A673 (cell line): ENCODE measurements around the gene ANK2. TPM values are rescaled to one million over a fixed set of nuclear protein-coding genes. Genes with fewer than 3 reads are reported as not detected.

Experiments
- BruUV-seq: library from RNA; stranded (reverse); fragments of 400-500 nt; replicated peaks from 2 replicates; lab custom pipeline; 2021; lab: Mats Ljungman, UMichigan
- CTCF ChIA-PET: fragments of 300-600 bp; sonication (Branson Sonifier 250); formaldehyde crosslinking; loops from one replicate; lab custom pipeline; 2022; ENCODE audit warnings: antibody characterized with exemption; lab: Charles Lee
- POLR2A ChIA-PET: fragments of 300-600 bp; sonication (Branson Sonifier 250); formaldehyde crosslinking; loops from one replicate; lab custom pipeline; 2022; ENCODE audit warnings: antibody characterized with exemption; ENCODE audit not compliant: low non-redundant PET; lab: Charles Lee
- DNase-seq: peaks from one replicate; pipeline ENCODE4 v3.0.0-alpha.2; 2015; ENCODE audit warnings: low spot score
- H3K27ac ChIP-seq: fragments of 200-600 bp; sonication (generic); 2 replicates; pipeline ENCODE4 v1.5.1; 2016; ENCODE audit warnings: mixed run types, low read depth, mild to moderate bottlenecking, mixed read lengths, antibody characterized with exemption, low read length; ENCODE audit not compliant: poor library complexity, severe bottlenecking
- H3K27me3 ChIP-seq: fragments of 200-600 bp; sonication (generic); replicated peaks from 2 replicates; pipeline ENCODE4 v1.6.1; 2017; ENCODE audit warnings: mixed run types, low read depth, mild to moderate bottlenecking, mixed read lengths, antibody characterized with exemption, low read length; ENCODE audit not compliant: insufficient read depth, poor library complexity
- H3K36me3 ChIP-seq: fragments of 200-600 bp; sonication (generic); 2 replicates; pipeline ENCODE4 v1.6.1; 2016; ENCODE audit warnings: mixed run types, mild to moderate bottlenecking, mixed read lengths, antibody characterized with exemption, low read length; ENCODE audit not compliant: insufficient read depth, poor library complexity, severe bottlenecking
- H3K4me1 ChIP-seq: fragments of 200-600 bp; sonication (generic); 2 replicates; pipeline ENCODE4 v1.6.1; 2017; ENCODE audit warnings: mixed run types, mild to moderate bottlenecking, mixed read lengths, antibody characterized with exemption, low read length; ENCODE audit not compliant: insufficient read depth, poor library complexity, severe bottlenecking
- H3K4me3 ChIP-seq: fragments of 200-600 bp; sonication (generic); 2 replicates; pipeline ENCODE4 v1.5.1; 2016; ENCODE audit warnings: low read depth, mixed run types, mild to moderate bottlenecking, mixed read lengths, low read length; ENCODE audit not compliant: poor library complexity, severe bottlenecking
- H3K9me3 ChIP-seq: fragments of 200-600 bp; sonication (generic); 2 replicates; pipeline ENCODE4 v1.6.1; 2016; ENCODE audit warnings: mixed run types, low read depth, mild to moderate bottlenecking, mixed read lengths, antibody characterized with exemption, low read length; ENCODE audit not compliant: poor library complexity, severe bottlenecking
- EZH2 ChIP-seq: fragments of 200-600 bp; sonication (generic); IDR thresholded peaks from 2 replicates; pipeline ENCODE4 v1.6.1; 2017; ENCODE audit warnings: borderline replicate concordance, low read depth, mild to moderate bottlenecking, mixed read lengths, antibody characterized with exemption, low read length; ENCODE audit not compliant: poor library complexity, severe bottlenecking
- intact Hi-C: fragments of 100-400 bp; cut with micrococcal nuclease; formaldehyde crosslinking; loops from one replicate; pipeline ENCODE4 v1.10.0; 2022; ENCODE audit not compliant: unreplicated experiment
- total RNA-seq: library from RNA; stranded (reverse); gene quantifications from 2 replicates; pipeline ENCODE4 v1.2.3, GENCODE V29; 2021
- TF ChIP-seq, protein P1 (sequence below): fragments of 300-800, 200-600 bp; sonication (generic); conservative IDR thresholded peaks from 2 replicates; pipeline ENCODE4 v1.5.1; 2017; ENCODE audit warnings: low read depth, mild to moderate bottlenecking, antibody characterized with exemption, low read length, moderate library complexity, mixed read lengths

Gene ANK2
- total RNA-seq, 1 experiment from 2014 or later, result 12.7 TPM

DNA sequence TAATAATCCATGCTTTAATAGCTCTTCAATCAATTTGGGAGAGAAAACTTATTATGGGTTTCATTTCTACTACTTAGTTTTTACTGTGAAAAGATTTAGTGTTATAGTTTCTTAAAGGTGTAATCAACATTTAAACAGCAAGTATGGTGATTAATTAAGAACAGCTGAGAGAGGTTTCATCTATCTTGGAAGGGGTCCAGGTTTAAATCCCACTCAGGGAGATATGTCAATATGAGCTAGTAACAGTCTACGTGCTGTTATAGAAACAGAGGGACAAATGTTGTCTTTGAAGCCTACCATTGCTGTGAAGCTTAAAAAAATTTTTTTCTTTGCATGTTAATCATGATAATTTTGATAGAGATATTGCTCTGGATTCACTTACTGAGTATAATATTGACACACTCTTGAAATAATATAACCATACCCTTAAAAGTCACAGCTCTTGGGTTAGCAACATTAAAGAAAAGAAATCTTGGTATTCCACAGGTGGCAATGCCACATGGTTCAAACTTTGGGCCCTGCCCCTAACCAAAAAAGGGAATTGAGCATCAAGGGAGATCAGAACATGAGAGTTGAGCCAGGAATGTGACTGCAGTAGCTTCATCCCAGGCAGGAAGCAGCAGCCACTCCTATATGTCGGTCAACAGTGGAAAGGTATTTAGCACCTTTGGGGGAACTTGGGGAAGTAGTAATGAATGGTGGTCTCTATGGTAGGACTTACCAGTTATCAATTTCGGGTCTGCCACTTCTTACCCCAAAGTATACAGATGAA is 107.8 kb downstream of the ANK2 start:
- DNase-seq, result no peak
- ChIA-PET CTCF (no interaction called here), POLR2A (no interaction called here)
- H3K27me3 ChIP-seq, result no peaks in the 10 kb centered on the region
- no peak overlapping the region for H3K27ac ChIP-seq
- intact Hi-C loops, result no loop called here
- H3K36me3 ChIP-seq, result no peaks in the 10 kb centered on the region
- H3K9me3 ChIP-seq, result no peaks in the 10 kb centered on the region
- no TSS peak for BruUV-seq
- H3K4me3 ChIP-seq, result no peak overlapping the region
- no peaks in the 10 kb centered on the region for H3K4me1 ChIP-seq
- TF ChIP-seq EZH2, result no peak
- TF ChIP-seq, protein P1, sequence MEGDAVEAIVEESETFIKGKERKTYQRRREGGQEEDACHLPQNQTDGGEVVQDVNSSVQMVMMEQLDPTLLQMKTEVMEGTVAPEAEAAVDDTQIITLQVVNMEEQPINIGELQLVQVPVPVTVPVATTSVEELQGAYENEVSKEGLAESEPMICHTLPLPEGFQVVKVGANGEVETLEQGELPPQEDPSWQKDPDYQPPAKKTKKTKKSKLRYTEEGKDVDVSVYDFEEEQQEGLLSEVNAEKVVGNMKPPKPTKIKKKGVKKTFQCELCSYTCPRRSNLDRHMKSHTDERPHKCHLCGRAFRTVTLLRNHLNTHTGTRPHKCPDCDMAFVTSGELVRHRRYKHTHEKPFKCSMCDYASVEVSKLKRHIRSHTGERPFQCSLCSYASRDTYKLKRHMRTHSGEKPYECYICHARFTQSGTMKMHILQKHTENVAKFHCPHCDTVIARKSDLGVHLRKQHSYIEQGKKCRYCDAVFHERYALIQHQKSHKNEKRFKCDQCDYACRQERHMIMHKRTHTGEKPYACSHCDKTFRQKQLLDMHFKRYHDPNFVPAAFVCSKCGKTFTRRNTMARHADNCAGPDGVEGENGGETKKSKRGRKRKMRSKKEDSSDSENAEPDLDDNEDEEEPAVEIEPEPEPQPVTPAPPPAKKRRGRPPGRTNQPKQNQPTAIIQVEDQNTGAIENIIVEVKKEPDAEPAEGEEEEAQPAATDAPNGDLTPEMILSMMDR, result no peak

- no peak overlapping the region for H3K27ac ChIP-seq
- no TSS peak for BruUV-seq
- H3K4me1 ChIP-seq, result no peaks in the 10 kb centered on the region
- no peak overlapping the region for H3K4me3 ChIP-seq
- H3K9me3 ChIP-seq, result no peaks in the 10 kb centered on the region
- H3K36me3 ChIP-seq, result no peaks in the 10 kb centered on the region
- no peak for DNase-seq
- intact Hi-C loops, result no loop called here
- TF ChIP-seq EZH2, result no peak
- TF ChIP-seq, protein P1, result no peak
- no peaks in the 10 kb centered on the region for H3K27me3 ChIP-seq
- ChIA-PET POLR2A (interaction anchor here (0.6 kb wide), 1 partner anchor 414 kb away, joined by 4 read pairs; no protein-coding TSS in a partner anchor), CTCF (no interaction called here)
Measured at GRCh38 chr4:113159942-113160545, 110.6 kb downstream of the ANK2 start.

GRCh38 chr4:113160548-113160947 is 111.1 kb downstream of the ANK2 start:
- H3K4me3 ChIP-seq, result no peak overlapping the region
- TF ChIP-seq EZH2, result no peak
- TF ChIP-seq, protein P1, result no peak
- H3K9me3 ChIP-seq, result no peaks in the 10 kb centered on the region
- no TSS peak for BruUV-seq
- ChIA-PET POLR2A (interaction anchor here (0.6 kb wide), 1 partner anchor 414 kb away, joined by 4 read pairs; no protein-coding TSS in a partner anchor), CTCF (no interaction called here)
- no peaks in the 10 kb centered on the region for H3K27me3 ChIP-seq
- H3K4me1 ChIP-seq, result no peaks in the 10 kb centered on the region
- no peaks in the 10 kb centered on the region for H3K36me3 ChIP-seq
- DNase-seq, result no peak
- no peak overlapping the region for H3K27ac ChIP-seq
- intact Hi-C loops, result no loop called here
